ENCODE results near the gene MRPS7. TPM values are rescaled to one million over a fixed set of nuclear protein-coding genes. Genes with fewer than 3 reads are reported as not detected.

The MRPS7 gene
- polyA plus RNA-seq (2014; cell fraction: cytosol; rRNA removed) = 99.8 and 115 TPM in 2 replicates
- 55.9 and 80.9 TPM in 2 replicates for polyA plus RNA-seq (2014; cell fraction: nucleus; rRNA removed)

DNA sequence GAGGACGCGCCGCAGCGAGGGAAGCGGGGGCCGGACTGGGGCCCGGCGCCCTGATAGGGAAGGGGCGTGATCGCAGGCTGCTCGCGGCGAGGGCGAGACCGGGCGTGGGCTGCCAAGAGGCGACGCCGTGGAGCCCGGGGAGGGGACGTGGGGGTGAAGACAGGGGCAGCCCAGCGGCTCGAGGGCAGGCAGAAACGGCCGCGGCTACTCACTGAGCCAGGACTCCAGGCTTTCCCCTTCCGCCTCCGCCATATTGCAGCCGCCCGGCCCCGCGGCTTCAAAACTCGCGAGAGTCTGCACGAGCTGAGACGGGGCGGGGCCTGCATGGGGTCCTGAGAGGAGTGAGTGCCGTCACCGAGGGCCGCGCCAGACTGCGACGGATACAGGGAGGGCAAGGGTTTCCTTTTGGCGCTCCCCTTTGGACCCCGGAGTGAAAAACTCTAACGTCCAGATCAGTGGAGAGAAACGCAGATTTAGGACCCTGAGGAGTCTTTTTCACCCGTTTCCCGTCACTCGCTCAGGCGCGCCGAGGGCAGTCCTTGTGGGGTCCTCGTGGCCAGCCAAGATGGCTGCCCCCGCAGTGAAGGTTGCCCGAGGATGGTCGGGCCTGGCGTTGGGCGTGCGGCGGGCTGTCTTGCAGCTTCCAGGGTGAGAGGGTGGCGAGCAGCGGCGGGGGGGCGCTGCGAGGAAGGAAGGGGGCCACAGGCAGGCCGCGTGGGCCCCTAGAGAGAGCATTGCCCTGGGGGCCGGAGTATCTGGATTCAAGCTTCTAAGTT is at the start of gene MRPS7, which contains the start of gene GGA3:
TSS of gene MRPS7 (plus strand) at position 544 of the 776 bp plus-strand sequence. CDS start at position 566, 22 bp downstream.
TSS of gene GGA3 (minus strand) at position 271 of the 776 bp plus-strand sequence. CDS start at position 252, 19 bp downstream.
- DNase-seq (ENCODE audit: low spot score) = peak; percentile 95

DNA sequence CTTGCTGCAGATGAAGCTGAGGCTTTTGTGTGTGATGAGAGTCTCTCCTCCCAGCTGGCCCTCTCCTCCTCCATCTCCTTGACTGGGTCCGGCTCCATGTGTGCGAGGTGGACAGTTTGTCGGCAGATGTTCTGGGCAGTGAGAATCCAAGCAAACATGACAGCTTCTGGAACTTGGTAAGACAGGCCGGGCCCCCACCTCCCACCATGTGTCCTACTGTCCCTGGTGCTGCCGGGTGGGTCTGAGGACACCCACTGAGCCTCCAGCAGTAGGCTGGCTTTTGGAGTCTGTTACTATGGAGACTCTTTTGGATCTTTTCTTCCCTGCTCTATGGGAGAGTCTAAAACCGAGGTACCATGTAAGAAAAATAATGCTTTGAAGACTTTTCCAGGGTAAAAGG is 43.5 kb upstream of the MRPS7 start:
- no peak for DNase-seq (ENCODE audit: low spot score)

DNA sequence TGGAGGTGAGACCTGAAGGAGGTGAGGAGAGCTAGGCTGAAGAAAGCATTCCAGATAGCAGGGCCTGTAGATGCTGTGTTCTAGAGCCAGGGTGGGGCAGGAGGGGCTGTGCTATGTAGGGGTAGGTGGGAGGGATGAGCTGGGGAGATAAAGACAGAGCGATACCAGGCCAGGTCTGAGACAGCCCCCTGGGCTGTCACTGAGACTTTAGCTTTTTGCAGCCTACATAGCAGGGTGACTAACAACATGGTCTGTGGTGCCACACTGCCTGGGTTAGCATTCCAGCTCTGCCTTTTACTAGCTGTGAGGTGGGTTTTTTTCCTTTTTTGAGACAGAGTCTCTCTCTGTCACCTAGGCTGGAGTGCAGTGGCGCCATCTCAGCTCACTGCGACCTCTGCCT is 41.9 kb upstream of the MRPS7 start:
- DNase-seq (ENCODE audit: low spot score) = no peak

DNA sequence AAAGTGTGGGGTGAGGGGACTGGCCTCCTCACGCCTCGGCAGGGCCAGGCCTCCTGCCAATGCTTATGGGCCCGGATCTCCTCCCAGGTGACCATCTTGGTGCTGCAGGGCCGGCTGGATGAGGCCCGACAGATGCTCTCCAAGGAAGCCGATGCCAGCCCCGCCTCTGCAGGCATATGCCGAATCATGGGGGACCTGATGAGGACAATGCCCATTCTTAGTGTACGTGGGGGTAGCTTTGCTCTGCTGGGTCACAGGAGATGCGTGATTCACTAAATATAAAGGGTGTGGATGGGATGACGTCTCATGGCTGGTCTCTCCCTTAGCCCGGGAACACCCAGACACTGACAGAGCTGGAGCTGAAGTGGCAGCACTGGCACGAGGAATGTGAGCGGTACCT is 36.7 kb upstream of the MRPS7 start:
- DNase-seq (ENCODE audit: low spot score) = no peak

DNA sequence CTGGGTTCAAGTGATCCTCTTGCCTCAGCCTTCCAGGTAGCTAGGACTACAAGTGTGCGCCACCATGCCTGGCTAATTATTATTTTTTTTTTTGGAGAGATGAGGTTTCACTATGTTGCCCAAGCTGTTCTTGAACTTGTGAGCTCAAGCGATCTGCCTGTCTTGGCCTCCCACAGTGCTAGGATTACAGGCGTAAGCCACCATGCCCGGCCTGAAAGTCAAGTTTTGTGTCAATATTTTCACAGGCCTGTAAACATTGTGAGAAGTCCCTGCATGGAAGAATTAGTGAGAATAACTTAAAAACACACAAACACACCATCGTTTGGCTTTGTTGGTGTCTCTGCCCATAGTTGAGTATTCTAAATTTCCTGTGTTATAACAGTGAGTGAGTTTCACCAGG is 34.0 kb upstream of the MRPS7 start:
- no peak for DNase-seq (ENCODE audit: low spot score)

DNA sequence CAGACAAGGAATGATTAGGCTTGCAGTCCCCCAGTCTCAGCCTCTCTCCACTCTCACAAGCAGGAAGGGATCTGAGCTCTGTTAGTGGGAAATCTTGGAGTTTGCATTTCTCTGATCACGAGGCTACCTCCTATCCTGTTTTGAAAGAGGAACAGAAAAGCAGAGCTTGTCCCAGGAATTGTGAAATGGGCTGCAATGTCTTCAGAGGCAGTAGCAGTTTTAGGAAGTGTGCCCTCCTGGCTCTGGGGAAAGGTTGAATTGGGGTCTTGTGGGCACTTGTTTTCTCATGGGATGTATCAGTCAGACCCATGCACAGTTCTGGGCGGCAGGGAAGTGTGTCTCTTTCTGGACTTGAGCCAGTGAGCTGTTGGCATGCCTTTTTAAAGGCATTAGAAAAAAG is 33.4 kb upstream of the MRPS7 start:
- no peak for DNase-seq (ENCODE audit: low spot score)

DNA sequence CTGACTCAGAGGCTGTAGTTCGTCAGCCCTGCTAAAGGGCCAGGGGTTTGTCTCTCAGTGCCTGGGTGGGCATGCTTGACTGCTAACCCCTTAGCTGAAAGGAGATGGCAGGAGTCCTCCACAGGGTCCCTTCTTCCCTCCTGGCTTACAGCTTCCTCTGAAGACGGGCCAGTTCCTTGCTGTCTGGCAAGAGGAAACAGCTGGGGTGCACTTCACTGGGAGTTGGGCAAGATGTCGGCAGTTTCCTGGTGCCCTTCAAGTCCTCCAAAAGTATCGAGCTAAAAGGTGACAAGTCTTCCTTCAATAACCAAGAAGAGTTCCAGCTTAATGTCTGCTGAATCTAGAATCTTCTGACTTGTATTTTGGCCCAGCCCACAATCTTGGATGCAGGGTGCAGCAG is 32.8 kb upstream of the MRPS7 start:
- DNase-seq (ENCODE audit: low spot score) = no peak

DNA sequence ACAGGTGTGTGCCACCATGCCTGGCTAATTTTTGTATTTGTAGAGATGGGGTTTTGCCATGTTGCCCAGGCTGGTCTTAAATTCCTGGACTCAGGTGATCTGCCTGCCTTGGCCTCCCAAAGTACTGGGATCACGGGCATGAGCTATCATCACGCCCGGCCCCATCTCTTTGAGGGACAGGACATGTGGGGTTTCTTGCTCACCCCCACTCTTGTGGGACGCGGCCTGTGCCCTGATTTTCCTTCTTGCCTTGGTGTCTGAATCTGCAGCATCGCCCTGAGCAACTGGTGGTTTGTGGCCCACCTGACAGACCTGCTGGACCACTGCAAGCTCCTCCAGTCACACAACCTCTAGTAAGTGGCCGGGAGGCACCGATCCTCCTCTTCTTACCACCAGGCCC is 30.6 kb upstream of the MRPS7 start:
- no peak for DNase-seq (ENCODE audit: low spot score)

DNA sequence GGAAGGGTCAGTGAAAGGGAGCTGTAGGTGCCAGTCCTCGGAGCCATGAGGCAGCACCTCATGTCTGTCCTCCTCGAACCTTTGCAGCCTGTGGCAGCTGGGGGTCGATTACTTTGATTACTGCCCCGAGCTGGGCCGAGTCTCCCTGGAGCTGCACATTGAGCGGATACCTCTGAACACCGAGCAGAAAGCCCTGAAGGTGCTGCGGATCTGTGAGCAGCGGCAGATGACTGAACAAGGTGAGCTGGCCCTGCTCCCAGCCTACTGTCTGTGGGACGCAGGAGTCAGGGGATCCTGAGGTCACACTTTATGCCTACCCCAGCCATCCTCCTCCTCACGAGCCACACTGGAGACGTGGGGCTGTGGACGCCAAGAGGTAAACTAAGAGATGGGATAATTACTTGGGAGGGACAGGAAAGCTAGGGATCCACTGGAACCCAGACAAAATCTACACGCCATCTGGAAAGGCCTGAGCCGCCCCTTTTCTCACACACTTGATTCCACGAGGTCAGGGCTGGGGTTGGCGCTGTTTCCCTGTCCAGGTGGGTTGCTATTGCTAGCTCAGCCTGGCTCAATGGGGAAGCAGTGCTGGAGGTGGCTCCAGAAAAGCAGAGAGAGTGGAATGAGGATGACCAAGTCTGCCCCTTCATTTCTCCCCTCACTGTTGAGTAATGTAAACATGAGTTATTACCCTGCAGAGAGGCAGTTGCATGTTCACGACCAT is 29.8 kb upstream of the MRPS7 start:
- DNase-seq (ENCODE audit: low spot score) = no peak

DNA sequence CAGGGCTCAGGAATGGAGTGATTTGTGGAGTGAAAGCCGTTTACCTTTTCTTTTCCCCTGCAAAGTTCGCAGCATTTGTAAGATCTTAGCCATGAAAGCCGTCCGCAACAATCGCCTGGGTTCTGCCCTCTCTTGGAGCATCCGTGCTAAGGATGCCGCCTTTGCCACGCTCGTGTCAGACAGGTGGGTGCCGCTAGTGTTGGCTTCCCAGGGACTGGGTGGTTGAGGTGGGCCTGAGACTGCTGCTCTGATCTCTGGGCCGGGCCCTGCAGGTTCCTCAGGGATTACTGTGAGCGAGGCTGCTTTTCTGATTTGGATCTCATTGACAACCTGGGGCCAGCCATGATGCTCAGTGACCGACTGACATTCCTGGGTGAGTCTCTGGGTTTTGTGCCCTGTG is 28.9 kb upstream of the MRPS7 start:
- DNase-seq (ENCODE audit: low spot score) = no peak

DNA sequence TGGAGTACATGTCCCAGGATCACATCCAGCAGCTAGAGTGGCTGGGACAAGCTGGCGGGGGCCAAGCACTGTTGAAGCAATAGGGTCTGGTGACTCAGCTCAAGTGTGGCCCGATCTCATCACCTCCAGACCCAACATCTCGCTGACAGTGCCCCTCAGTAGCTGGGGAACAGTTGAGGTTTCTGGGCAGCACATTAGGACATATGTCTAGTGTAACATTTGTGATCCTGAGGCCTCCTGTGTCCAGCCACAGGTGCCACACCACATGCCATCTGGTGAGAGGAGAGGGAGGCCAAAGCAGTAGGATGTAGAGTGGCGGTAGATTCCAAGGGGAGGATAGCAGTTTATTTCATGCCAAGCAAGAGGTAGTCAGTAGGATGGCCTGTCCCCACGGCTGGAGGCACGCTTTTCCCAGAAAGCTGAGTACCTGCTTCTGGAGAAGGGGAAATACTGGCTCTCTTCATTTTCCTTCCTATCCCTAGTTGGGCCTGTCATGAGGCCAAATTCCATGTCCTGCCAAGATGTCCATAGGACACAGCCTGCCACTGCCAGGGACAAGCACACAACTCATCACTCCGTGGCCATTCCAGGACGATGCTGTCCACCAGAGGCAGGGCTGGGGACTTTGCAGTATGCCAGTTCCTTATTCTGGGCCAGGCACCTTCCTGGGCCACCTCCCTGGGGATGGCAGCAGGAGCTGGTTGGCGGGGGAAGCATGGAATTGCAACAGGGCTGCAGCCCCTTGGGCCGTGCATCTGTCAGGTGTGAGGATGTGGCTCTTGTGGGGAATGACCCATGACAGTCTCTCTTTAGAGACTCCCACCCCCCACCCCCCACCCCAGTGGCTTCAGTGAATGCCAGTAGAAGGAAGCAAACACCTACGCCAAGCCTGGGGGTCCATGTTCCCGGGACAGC is 24.3 kb upstream of the MRPS7 start:
- DNase-seq (ENCODE audit: low spot score) = no peak

DNA sequence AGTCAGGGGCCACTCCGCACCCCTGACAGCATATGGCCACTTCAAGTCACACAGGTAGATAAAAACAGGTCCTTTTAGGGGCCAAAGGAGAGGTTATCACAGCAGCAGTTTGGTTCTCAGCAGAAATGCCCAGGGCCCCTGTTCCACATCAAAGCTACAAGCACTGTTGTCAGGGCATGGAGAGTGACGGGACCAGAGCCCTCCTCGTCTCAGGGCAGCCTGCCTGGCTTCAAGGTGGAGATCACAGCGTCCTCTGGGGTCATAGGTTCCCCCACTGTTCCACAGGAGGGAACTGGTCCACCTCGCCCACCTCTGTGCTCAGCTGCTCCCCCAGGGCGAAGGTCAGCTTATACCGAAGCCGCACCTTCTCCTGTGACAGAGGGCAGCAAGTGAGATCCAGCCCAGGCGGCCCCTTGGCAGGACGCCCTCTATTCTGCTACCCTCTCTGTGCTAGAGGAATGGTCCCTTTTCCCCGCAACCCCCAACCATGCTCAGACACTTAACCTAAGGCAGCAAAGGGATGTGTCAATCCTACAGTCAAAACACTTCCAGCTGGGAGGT is 23.6 kb upstream of the MRPS7 start:
- DNase-seq (ENCODE audit: low spot score) = no peak

DNA sequence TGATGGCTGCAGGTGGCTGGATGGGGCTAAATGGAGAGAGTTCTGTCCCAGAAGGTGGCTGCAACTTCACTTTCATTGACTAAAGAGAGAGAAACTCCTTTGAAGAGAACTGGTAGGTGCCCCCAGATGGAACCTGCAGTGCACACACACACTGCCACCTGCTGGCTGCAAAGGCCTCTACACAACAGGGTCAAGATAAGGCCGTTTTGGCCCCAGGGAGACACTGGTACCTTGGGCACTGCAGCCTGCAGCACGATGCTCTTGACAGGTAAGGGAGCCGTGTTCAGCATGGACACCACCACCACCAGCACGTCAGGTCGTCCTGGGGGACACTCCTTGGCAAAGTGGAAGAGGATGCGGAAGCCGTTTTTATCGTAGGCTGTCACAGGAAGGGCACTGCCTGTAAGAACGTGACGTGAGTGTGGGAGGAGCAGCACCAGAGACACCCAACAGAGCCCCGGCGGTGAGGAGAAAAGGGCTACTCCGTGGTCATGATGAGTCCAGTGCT is 22.9 kb upstream of the MRPS7 start:
- DNase-seq (ENCODE audit: low spot score) = peak; percentile 75

DNA sequence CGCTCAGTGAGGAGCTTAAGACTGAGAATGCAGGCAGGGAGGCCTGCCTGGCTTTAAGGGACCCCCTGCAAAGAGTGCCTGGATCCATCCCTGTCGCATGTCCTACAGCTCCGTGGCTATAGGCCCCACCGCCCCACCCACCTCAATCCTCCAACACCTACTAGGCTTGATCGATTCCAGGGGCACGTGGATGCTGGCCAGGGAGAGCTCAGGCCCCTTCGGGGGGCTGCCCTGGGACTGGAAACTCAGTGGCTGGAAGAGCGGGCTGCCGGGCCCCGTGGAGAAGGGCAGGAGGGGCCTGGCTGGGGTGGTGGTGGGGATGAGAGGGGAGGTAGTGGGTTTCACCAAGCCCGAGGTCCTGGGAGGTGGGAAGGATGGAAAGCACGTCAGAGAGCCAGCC is 22.5 kb upstream of the MRPS7 start:
- no peak for DNase-seq (ENCODE audit: low spot score)

DNA sequence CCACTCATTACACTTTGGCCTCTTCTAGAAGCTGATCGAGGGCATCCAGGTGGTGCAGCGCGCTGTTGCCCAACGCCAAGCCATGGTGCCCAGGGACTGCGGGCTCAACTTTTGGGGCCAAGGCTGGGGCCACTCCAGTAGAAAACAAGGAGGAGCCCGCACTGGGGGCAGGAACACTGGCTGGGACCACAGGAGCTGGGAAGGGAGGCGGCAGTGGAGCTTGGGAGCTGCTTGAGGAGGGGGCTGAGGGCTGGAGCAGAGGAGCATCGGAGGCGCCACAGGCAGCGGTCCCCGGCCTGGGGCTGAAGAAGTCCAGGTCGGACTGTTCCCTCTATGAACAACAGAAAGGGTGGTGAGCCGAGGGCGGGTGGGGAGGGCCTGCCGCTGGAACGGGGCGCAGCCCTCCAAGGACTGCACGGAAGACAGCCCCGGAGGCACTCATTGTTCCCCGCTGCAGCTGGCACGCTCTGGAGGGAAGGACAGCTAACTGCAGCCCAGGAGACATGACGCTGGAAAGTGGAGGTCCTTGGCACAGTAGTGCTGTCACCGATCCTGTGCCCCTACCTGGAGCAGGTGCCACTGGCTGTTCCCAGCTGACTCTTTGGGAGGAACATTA is 21.8 kb upstream of the MRPS7 start:
- no peak for DNase-seq (ENCODE audit: low spot score)

DNA sequence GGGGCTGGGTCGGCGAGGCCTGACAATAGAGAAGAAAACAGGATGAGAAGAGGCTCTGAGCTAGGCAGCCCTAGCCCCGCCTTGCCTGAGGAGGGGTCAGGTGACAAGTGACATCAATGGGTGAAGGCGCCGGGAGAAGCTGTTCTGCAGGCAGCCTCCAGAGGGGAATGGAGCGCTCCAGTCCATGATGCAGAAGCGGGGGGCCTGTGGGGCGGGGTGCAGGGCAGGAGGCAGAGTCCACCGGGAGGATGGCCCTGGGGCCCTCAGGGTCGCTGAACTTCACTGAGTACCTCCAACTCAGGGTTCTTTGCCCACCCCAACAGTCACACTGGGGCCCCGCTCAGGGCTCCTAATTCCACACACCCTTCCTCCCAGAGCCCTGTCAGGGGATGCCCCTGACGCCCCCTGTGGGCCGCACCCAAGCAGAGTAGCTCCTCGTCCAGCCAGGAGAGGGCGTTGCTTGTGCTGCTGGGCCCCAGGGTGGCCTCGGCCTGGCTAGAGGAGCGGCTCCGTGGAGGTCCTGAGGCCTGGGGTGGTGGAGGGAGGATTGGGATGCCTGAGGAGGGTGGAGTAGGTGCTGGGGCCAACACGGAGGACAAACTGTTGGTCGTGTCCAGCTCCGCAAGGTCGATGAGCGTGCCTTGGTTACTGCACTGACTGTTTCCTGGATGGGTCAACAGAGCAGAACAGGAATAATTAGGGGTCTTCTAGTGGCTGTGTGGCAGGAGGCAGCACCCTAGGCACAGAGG is 21.1 kb upstream of the MRPS7 start:
- DNase-seq (ENCODE audit: low spot score) = peak; percentile 39

DNA sequence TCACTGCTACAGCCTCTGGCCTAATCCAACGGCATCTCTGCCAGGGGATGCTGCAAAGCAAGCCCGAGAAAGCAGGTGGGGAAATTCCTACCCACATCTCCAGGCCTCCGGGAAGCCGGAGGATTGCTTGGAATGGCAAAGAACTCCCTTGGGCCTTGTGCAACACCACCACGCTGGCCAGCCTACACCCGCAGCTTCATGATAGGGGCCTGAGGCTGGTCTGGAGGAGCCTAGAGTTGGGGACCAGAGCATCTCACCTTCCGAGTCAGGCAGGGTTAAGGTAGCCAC is 20.6 kb upstream of the MRPS7 start:
- no peak for DNase-seq (ENCODE audit: low spot score)

DNA sequence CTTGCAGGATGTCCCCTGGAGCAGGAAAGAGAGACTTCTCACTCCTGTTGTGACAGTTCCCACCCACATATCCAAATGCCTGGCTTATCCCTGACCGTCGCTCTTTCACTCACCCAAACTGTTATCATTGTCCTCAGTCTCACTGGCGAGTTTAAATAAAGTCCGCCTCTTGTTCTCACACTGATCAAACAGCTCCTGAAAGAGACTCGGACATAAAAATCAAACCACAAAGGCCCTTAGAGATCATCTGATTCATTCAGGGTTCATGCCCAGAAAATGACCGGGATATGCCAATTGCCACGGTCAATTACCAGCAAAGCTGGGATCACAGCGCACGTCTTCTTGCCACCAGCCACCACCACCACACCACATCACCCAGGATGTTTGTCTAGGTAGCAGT is 20.2 kb upstream of the MRPS7 start:
- no peak for DNase-seq (ENCODE audit: low spot score)

DNA sequence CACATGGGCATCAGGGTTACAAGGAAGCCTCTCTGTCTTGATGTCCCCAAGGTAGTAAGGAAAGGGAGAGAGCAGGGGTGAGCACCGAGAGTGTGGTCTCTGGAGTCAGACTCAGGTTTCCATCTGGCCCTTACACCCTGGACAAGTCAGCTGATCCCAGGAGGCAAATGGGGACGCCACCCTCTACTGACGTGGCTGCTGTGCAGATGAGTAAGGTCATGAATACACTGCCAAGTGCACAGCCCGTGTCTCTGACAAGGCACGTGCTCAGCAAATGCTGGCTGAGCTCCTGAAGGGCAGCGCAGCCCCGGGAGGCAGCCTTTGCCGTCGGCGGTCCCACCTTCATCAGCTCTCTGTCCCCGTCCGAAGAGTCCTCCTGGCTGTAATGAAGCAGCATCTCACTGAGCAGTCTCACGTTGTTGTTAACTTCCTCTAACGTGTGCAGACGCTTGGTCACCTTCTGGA is 19.7 kb upstream of the MRPS7 start:
- DNase-seq (ENCODE audit: low spot score) = no peak

DNA sequence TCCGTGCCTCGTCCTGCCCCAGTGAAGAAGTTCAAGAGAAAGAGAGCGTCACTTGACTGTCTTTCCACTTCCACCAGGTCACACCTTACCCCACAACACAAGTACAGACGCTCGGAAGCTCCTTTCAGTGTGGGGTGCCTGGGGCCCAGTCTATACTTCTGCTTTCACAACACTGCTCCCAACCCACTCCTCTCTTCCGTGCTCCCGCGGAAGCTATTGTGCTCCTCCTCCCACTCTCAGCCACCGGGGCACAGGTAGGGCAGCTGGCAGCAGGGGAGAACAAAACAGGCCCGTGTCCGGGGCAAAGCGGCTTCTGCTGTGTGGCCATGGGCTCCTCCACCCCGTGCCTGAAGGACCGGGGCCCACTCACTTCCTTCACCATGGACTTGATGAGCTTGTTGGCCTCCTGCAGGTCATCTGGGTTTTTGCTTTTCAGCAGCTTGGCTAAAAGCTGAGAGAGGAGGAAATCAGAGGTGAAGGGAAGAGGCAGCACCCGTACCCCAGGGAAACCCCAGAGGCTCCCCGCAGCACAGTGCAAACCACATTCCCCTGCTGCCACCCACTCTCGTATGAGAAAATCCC is 19.1 kb upstream of the MRPS7 start:
- no peak for DNase-seq (ENCODE audit: low spot score)

Measured in SK-N-DZ (cell line).